IMR-90 (cell line): ENCODE results near the gene CCDC88C. TPM values are rescaled to one million over a fixed set of nuclear protein-coding genes. Genes with fewer than 3 reads are reported as not detected.

Experiments used
- ATAC-seq: fragments of 200-7000 bp; cut with Tn5 transposase; 2 replicates; pipeline ENCODE4 v1.9.1; 2020; ENCODE audit warnings: low read depth, mild to moderate bottlenecking, moderate library complexity
- BruUV-seq: library from RNA; stranded (reverse); fragments of 400-500 nt; replicated peaks from 2 replicates; lab custom pipeline; 2021; lab: Mats Ljungman, UMichigan
- CTCF ChIA-PET: fragments of 300-600 bp; formaldehyde crosslinking; extraction: SDS; loops from one replicate; lab custom pipeline; 2021; ENCODE audit warnings: antibody characterized with exemption; lab: Yijun Ruan, JAX
- POLR2A ChIA-PET: fragments of 300-600 bp; sonication (Branson Sonifier 250); formaldehyde crosslinking; loops from one replicate; lab custom pipeline; 2022; ENCODE audit warnings: antibody characterized with exemption; ENCODE audit not compliant: unreplicated experiment; lab: Charles Lee
- DNase-seq: peaks from one replicate; pipeline ENCODE4 v3.0.0; 2013
- H2AFZ ChIP-seq: replicated peaks from 2 replicates; pipeline ENCODE3; 2013; ENCODE audit warnings: low read length, mild to moderate bottlenecking; ENCODE audit not compliant: poor library complexity
- H2AK5ac ChIP-seq: 2 replicates; pipeline ENCODE4 v1.6.1; 2013; ENCODE audit warnings: low read depth, low read length, inconsistent platforms
- H2AK9ac ChIP-seq: replicated peaks from 2 replicates; pipeline ENCODE3; 2013; ENCODE audit warnings: mild to moderate bottlenecking, low read depth, low read length, moderate library complexity; ENCODE audit not compliant: poor library complexity
- H2BK120ac ChIP-seq: 2 replicates; pipeline ENCODE4 v1.6.1; 2013; ENCODE audit warnings: low read depth, low read length, inconsistent platforms
- H2BK15ac ChIP-seq: 3 replicates; pipeline ENCODE4 v1.6.1; 2013; ENCODE audit warnings: low read depth, low read length, inconsistent platforms
- H2BK20ac ChIP-seq: 2 replicates; pipeline ENCODE4 v1.6.1; 2013; ENCODE audit warnings: low read depth, mild to moderate bottlenecking, inconsistent platforms, low read length, moderate library complexity
- H2BK5ac ChIP-seq: 2 replicates; pipeline ENCODE4 v1.6.1; 2013; ENCODE audit warnings: mild to moderate bottlenecking, low read depth, low read length, inconsistent platforms; ENCODE audit not compliant: poor library complexity, severe bottlenecking
- H3K14ac ChIP-seq: replicated peaks from 2 replicates; pipeline ENCODE4 v1.6.1; 2013; ENCODE audit warnings: low read depth, low read length, inconsistent platforms
- H3K18ac ChIP-seq: 2 replicates; pipeline ENCODE4 v1.6.1; 2013; ENCODE audit warnings: low read depth, low read length, control low read depth
- H3K23ac ChIP-seq: 2 replicates; pipeline ENCODE4 v1.6.1; 2013; ENCODE audit warnings: low read depth, low read length, inconsistent platforms
- H3K27ac ChIP-seq: 2 replicates; pipeline ENCODE4 v1.5.1; 2013; ENCODE audit warnings: mild to moderate bottlenecking, control low read depth, low read length; ENCODE audit not compliant: insufficient read depth
- H3K27me3 ChIP-seq: 2 replicates; pipeline ENCODE4 v1.6.1; 2013; ENCODE audit warnings: low read length; ENCODE audit not compliant: control insufficient read depth, insufficient read depth
- H3K36me3 ChIP-seq: 2 replicates; pipeline ENCODE4 v1.6.1; 2013; ENCODE audit warnings: low read length, mixed read lengths; ENCODE audit not compliant: control insufficient read depth, insufficient read depth
- H3K4ac ChIP-seq: 2 replicates; pipeline ENCODE4 v1.6.1; 2013; ENCODE audit warnings: low read depth, low read length, inconsistent platforms
- H3K4me1 ChIP-seq: 2 replicates; pipeline ENCODE4 v1.6.1; 2013; ENCODE audit warnings: low read length, mixed read lengths; ENCODE audit not compliant: control insufficient read depth, insufficient read depth
- H3K4me2 ChIP-seq: 2 replicates; pipeline ENCODE4 v1.6.1; 2013; ENCODE audit warnings: low read depth, mild to moderate bottlenecking, control low read depth, low read length, moderate library complexity
- H3K4me3 ChIP-seq: 2 replicates; pipeline ENCODE4 v1.5.1; 2013; ENCODE audit warnings: low read depth, mild to moderate bottlenecking, control low read depth, low read length, moderate library complexity; ENCODE audit not compliant: insufficient read depth
- H3K56ac ChIP-seq: 2 replicates; pipeline ENCODE4 v1.6.1; 2013; ENCODE audit warnings: low read length, inconsistent platforms; ENCODE audit not compliant: insufficient read depth; ENCODE audit errors: extremely low read depth
- H3K79me1 ChIP-seq, 2 experiments: 2 replicates each; pipeline ENCODE4 v1.6.1; 2013; ENCODE audit warnings: low read length in 2 of 2, inconsistent platforms in 1 of 2, low read depth in 1 of 2
- H3K9ac ChIP-seq: 2 replicates; pipeline ENCODE4 v1.6.1; 2013; ENCODE audit warnings: low read depth, low read length, control low read depth
- H3K9me1 ChIP-seq: 2 replicates; pipeline ENCODE4 v1.6.1; 2013; ENCODE audit warnings: low read length, inconsistent platforms; ENCODE audit not compliant: insufficient read depth
- H3K9me3 ChIP-seq: 2 replicates; pipeline ENCODE4 v1.6.1; 2013; ENCODE audit warnings: low read length; ENCODE audit not compliant: control insufficient read depth, insufficient read depth
- H4K20me1 ChIP-seq: 2 replicates; pipeline ENCODE4 v1.6.1; 2013; ENCODE audit warnings: low read length, inconsistent platforms; ENCODE audit not compliant: insufficient read depth
- H4K5ac ChIP-seq: 2 replicates; pipeline ENCODE4 v1.6.1; 2013; ENCODE audit warnings: mild to moderate bottlenecking, low read depth, low read length, control low read depth
- H4K8ac ChIP-seq, 2 experiments: 2 replicates each; pipeline ENCODE4 v1.6.1; 2013; ENCODE audit warnings: low read depth in 2 of 2, low read length in 2 of 2, control low read depth in 1 of 2, inconsistent platforms in 1 of 2
- H4K91ac ChIP-seq: 2 replicates; pipeline ENCODE4 v1.6.1; 2013; ENCODE audit warnings: low read depth, low read length, inconsistent platforms; ENCODE audit not compliant: insufficient read depth
- CEBPB ChIP-seq: IDR thresholded peaks from 2 replicates; pipeline ENCODE4 v1.6.1; 2012; ENCODE audit warnings: low read depth, low read length, improper control_type of control experiment
- CHD1 ChIP-seq: IDR thresholded peaks from 2 replicates; pipeline ENCODE4 v1.6.1; 2012; ENCODE audit warnings: low read depth, low read length, improper control_type of control experiment
- CTCF ChIP-seq: conservative IDR thresholded peaks from 2 replicates; pipeline ENCODE4 v1.5.1; 2012; ENCODE audit warnings: mild to moderate bottlenecking, low read depth, low read length, improper control_type of control experiment
- ELK1 ChIP-seq: fragments of 150-350 bp; IDR thresholded peaks from 2 replicates; pipeline ENCODE4 v1.6.1; 2016; ENCODE audit warnings: low read depth, mild to moderate bottlenecking, low read length, moderate library complexity, borderline replicate concordance
- FOS ChIP-seq: fragments of 150-350 bp; IDR thresholded peaks from 2 replicates; pipeline ENCODE4 v1.6.1; 2016; ENCODE audit warnings: low read depth, low read length
- MAFK ChIP-seq: IDR thresholded peaks from 2 replicates; pipeline ENCODE4 v1.6.1; 2012; ENCODE audit warnings: low read depth, low read length, improper control_type of control experiment
- MAZ ChIP-seq: IDR thresholded peaks from 2 replicates; pipeline ENCODE4 v1.6.1; 2012; ENCODE audit warnings: low read depth, mild to moderate bottlenecking, low read length, improper control_type of control experiment, moderate library complexity, borderline replicate concordance
- RAD21 ChIP-seq: IDR thresholded peaks from 2 replicates; pipeline ENCODE4 v1.6.1; 2012; ENCODE audit warnings: low read length, improper control_type of control experiment
- RCOR1 ChIP-seq: IDR thresholded peaks from 2 replicates; pipeline ENCODE4 v1.6.1; 2012; ENCODE audit warnings: mild to moderate bottlenecking, low read length, improper control_type of control experiment; ENCODE audit not compliant: insufficient replicate concordance
- USF2 ChIP-seq: fragments of 150-350 bp; IDR thresholded peaks from 2 replicates; pipeline ENCODE4 v1.6.1; 2017; ENCODE audit warnings: mild to moderate bottlenecking, antibody characterized with exemption, low read length, low read depth
- WGBS, 2 experiments: methylation state at CpG; one replicate each; pipeline versions ENCODE4 v1.1.5 to v1.1.7; 2013; ENCODE audit warnings: missing lambda C conversion rate in 2 of 2; ENCODE audit not compliant: insufficient read length in 1 of 2; ENCODE audit errors: extremely low coverage in 2 of 2; 5-methylcytosine and 5-hydroxymethylcytosine counted together
- dilution Hi-C: fragments of 300-500 bp; cut with HindIII; formaldehyde crosslinking; loops from one replicate; pipeline ENCODE4 v1.14.3; 2018; ENCODE audit warnings: low sequenced_read_pairs; ENCODE audit not compliant: unreplicated experiment
- in situ Hi-C: fragments of 300-500 bp; cut with MboI; formaldehyde crosslinking; loops from 3 replicates; pipeline ENCODE4 v1.14.3; 2019; ENCODE audit warnings: low sequenced_read_pairs, inconsistent platforms, mixed read lengths
- intact Hi-C: fragments of 100-400 bp; cut with micrococcal nuclease; formaldehyde crosslinking; loops from 2 replicates; pipeline ENCODE4 v1.10.0; 2022
- polyA plus RNA-seq, 3 experiments: library from polyadenylated mRNA; depleted of rRNA; stranded (reverse); fragments of >200 nt; gene quantifications; 2 replicates each; pipeline ENCODE4 v1.2.3, GENCODE V29; 2012; ENCODE audit warnings: low replicate concordance in 1 of 3
- total RNA-seq: library from RNA; depleted of rRNA; stranded (reverse); fragments of >200 nt; gene quantifications from 2 replicates; pipeline ENCODE4 v1.2.3, GENCODE V29; 2012

Gene CCDC88C
- total and polyA plus RNA-seq, 2 of the 4 experiments (the other 2 are of a cell fraction): 0.17 to 0.18 TPM

- no peak overlapping the region for H2BK5ac ChIP-seq
- H3K23ac ChIP-seq: no peak overlapping the region
- H3K9me3 ChIP-seq: peaks cover 2% of the 10 kb centered on the region; the same call in 1 of the 2 replicates
- no peak overlapping the region for H3K56ac ChIP-seq
- no peak overlapping the region for H4K91ac ChIP-seq
- 100% methylated on average over 3 of the region's 7 CpGs; no CpG with 5 or more reads in 1 of the 2 experiments for WGBS, 2 experiments
- intact Hi-C loops: no loop called here
- H2AK5ac ChIP-seq: no peak overlapping the region
- no peaks in the 10 kb centered on the region for H3K27me3 ChIP-seq
- H4K5ac ChIP-seq: no peak overlapping the region
- H2BK15ac ChIP-seq: no peak overlapping the region
- POLR2A ChIA-PET: no interaction called here
- DNase-seq (no peak), ATAC-seq (no peak)
- H3K9me1 ChIP-seq: no peaks in the 10 kb centered on the region; the same call in 1 of the 2 replicates
- no peak overlapping the region for H3K18ac ChIP-seq
- no peaks in the 10 kb centered on the region for H3K36me3 ChIP-seq
- no peak overlapping the region for H3K4ac ChIP-seq
- CTCF ChIA-PET: no interaction called here
- H2AFZ ChIP-seq: no peak overlapping the region
- dilution Hi-C loops: no loop called here
- H2BK120ac ChIP-seq: peak overlapping the region; percentile 13; the same call in 1 of the 2 replicates
- H3K14ac ChIP-seq: no peak overlapping the region
- no peaks in the 10 kb centered on the region for H4K20me1 ChIP-seq
- no peak overlapping the region for H3K4me2 ChIP-seq
- no peak overlapping the region for H2BK20ac ChIP-seq
- no peaks in the 10 kb centered on the region for H3K79me1 ChIP-seq
- BruUV-seq: no TSS peak
- no peak for TF ChIP-seq ELK1
- no peak for TF ChIP-seq MAZ
- TF ChIP-seq USF2: no peak
- TF ChIP-seq FOS: no peak
- TF ChIP-seq CEBPB: no peak
- TF ChIP-seq CHD1: no peak
- TF ChIP-seq CTCF: no peak
- TF ChIP-seq RCOR1: no peak
- TF ChIP-seq MAFK: no peak
- no peak for TF ChIP-seq RAD21
- H3K4me1 ChIP-seq: peaks cover 3% of the 10 kb centered on the region
- H3K27ac ChIP-seq: no peak overlapping the region
- no peak overlapping the region for H4K8ac ChIP-seq
- H2AK9ac ChIP-seq: no peak overlapping the region
- H3K4me3 ChIP-seq: no peak overlapping the region
- no peak overlapping the region for H3K9ac ChIP-seq
- in situ Hi-C loops: no loop called here
Observed at GRCh38 chr14:91235841-91236240, 181.8 kb downstream of the CCDC88C start.
